SJSA1 (cell line): ENCODE results near the gene CHD9. TPM values are rescaled to one million over a fixed set of nuclear protein-coding genes. Genes with fewer than 3 reads are reported as not detected.
"Not testable (repeated sequence)": the region's sequence is repeated elsewhere in the genome, so short reads cannot be mapped to it uniquely, and the experiment has no call there.

ENCODE experiments used
- DNase-seq, 2 experiments: peaks; one replicate each; pipeline ENCODE4 v3.0.0-alpha.2; 2015 to 2020; ENCODE audit warnings: low spot score in 2 of 2, low read depth in 1 of 2
- H3K27ac ChIP-seq: fragments of 250-450 bp; sonication (Bioruptor Pico); 2 replicates; pipeline ENCODE4 v1.5.1; 2020; ENCODE audit warnings: mild to moderate bottlenecking, moderate library complexity
- H3K27me3 ChIP-seq: fragments of 250-450 bp; sonication (Bioruptor Pico); replicated peaks from 2 replicates; pipeline ENCODE4 v1.5.1; 2020; ENCODE audit warnings: mild to moderate bottlenecking, moderate library complexity
- H3K36me3 ChIP-seq: fragments of 250-450 bp; sonication (Bioruptor Pico); 2 replicates; pipeline ENCODE4 v1.5.1; 2020; ENCODE audit warnings: mild to moderate bottlenecking
- H3K4me1 ChIP-seq: fragments of 250-450 bp; sonication (Bioruptor Pico); replicated peaks from 2 replicates; pipeline ENCODE4 v1.6.1; 2021; ENCODE audit warnings: mild to moderate bottlenecking
- H3K4me3 ChIP-seq: fragments of 250-450 bp; sonication (Bioruptor Pico); 2 replicates; pipeline ENCODE4 v1.5.1; 2020; ENCODE audit warnings: mild to moderate bottlenecking
- H3K9me3 ChIP-seq: fragments of 250-450 bp; sonication (Bioruptor Pico); replicated peaks from 2 replicates; pipeline ENCODE4 v1.5.1; 2020; ENCODE audit warnings: mild to moderate bottlenecking
- total RNA-seq: library from RNA; depleted of rRNA; stranded (reverse); fragments of >200 nt; shearing (Covaris generic); gene quantifications from 2 replicates; pipeline ENCODE4 v1.2.3, GENCODE V29; 2014

CHD9 gene
- total RNA-seq, 1 experiment from 2014 or later = 29.2 TPM

- DNase-seq = no peak
- Histone ChIP-seq H3K27ac (no peak overlapping the region), H3K4me1 (no peaks in the 10 kb centered on the region), H3K9me3 (no peaks in the 10 kb centered on the region), H3K27me3 (no peaks in the 10 kb centered on the region), H3K4me3 (no peak overlapping the region), H3K36me3 (no peaks in the 10 kb centered on the region)
Measured at GRCh38 chr16:53040788-53041187, 14.0 kb upstream of the CHD9 start.

DNA sequence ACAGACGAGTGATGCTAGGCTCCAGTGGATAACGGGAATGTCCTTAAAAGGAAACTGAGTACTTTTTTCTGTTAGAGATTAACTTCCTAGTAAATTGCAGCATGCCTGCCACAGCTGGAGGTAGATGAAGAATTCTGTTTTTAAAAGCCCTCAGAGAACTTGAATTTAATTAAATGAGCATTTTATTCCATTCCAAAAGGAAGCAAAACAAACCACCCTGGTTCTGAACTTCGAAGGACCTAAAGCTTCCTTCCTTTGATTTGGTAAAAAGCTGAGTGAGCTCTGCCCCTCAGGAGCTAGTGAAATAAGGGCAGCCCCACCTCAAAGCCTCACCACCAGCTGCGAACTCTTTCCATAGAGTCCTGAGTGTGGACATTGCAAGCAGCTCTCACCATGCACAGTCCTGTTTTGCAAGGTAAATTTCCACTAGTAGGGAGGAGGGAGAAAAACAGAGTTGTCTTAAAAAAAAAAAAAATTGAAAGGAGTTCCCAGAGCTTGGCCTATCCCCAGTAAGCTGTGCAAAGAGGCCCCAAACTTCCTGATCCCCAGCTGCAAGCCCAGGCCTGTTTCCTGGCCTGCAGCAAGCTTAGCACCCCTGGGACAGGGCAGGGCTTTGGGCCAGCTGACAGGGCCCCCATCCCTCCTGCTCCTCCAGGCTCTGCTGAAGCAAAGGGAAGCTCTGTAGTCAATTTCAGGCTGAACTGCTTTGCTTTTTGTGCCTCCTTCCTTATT lies 13.3 kb upstream of the CHD9 start:
- Histone ChIP-seq H3K36me3 (no peaks in the 10 kb centered on the region), H3K9me3 (no peaks in the 10 kb centered on the region), H3K27me3 (no peaks in the 10 kb centered on the region), H3K4me3 (no peak overlapping the region), H3K27ac (no peak overlapping the region), H3K4me1 (no peaks in the 10 kb centered on the region)
- DNase-seq = no peak

DNA sequence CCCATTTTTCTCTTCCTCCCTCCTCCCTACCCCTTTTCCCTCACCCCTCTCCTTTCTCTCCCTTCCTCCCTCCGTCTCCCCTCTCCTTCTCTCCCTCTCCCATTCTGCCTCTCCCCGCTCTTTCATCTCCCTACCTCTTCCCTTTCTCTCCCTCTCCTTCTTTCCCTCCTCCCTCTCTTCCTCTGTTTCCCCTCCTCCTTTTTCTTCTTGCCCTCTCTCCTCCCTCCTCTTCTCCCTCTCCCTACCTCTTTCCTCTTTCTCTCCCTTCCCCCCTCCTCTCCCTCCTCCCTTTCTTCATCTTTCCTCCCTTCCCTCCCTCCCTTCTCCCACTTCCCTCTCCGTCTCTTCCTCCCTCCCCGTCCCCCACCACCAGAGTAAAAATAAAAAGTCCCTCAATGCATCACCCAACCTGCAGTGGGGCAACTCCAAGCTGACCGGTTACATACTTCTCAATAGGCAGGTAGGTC lies 12.5 kb upstream of the CHD9 start:
- Histone ChIP-seq H3K9me3 (no peaks in the 10 kb centered on the region), H3K4me1 (no peaks in the 10 kb centered on the region), H3K4me3 (no peak overlapping the region), H3K36me3 (no peaks in the 10 kb centered on the region), H3K27ac (no peak overlapping the region), H3K27me3 (no peaks in the 10 kb centered on the region)
- DNase-seq = no peak

GRCh38 chr16:53043428-53043831 lies 11.4 kb upstream of the CHD9 start:
- DNase-seq = no peak
- Histone ChIP-seq H3K4me1 (no peaks in the 10 kb centered on the region), H3K4me3 (no peak overlapping the region), H3K27ac (no peak overlapping the region), H3K36me3 (no peaks in the 10 kb centered on the region), H3K9me3 (no peaks in the 10 kb centered on the region), H3K27me3 (no peaks in the 10 kb centered on the region)

DNA sequence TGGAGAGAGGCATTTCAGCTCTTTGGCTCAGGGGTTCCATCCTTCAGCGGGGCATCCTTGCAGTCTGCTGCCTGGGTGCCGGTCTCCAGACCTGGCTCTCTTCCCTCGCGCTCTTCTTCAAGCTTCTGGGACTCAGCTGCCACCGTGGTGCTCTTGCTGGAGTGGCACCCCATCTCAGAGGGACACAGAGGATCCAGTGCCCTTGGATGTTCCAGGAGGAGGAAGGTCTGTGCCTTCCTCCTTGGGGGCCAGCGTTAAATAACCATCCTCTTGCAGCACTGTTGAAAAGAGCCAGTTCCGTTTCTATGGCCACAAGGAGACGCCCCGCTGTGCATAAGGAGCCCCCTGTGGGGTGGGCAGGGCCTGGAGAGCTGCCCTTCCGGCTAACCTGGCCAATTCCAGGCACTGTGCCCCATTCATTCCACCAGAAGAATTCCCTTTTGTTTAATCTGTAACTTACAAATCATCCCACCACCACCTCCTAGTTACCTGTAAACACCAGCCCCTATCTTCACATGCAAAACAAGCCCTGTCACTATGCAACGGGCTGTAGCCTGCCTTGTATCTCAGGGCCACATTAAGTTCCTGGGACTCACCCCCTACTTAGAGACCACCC lies 10.7 kb upstream of the CHD9 start:
- Histone ChIP-seq H3K4me1 (no peaks in the 10 kb centered on the region), H3K36me3 (no peaks in the 10 kb centered on the region), H3K27me3 (no peaks in the 10 kb centered on the region), H3K27ac (no peak overlapping the region), H3K4me3 (no peak overlapping the region), H3K9me3 (no peaks in the 10 kb centered on the region)
- DNase-seq = no peak

GRCh38 chr16:53045341-53046220 lies 9.2 kb upstream of the CHD9 start:
- H3K9me3 ChIP-seq = no peaks in the 10 kb centered on the region
- H3K27ac ChIP-seq = no peak overlapping the region
- no peaks in the 10 kb centered on the region for H3K27me3 ChIP-seq
- H3K36me3 ChIP-seq = no peaks in the 10 kb centered on the region
- no peak for DNase-seq
- no peaks in the 10 kb centered on the region for H3K4me1 ChIP-seq
- no peak overlapping the region for H3K4me3 ChIP-seq

- H3K4me3 ChIP-seq, H3K27ac ChIP-seq, H3K27me3 ChIP-seq, H3K4me1 ChIP-seq, H3K36me3 ChIP-seq, H3K9me3 ChIP-seq, DNase-seq: not testable (repeated sequence)
Measured at GRCh38 chr16:53047515-53047914, 7.3 kb upstream of the CHD9 start.

DNA sequence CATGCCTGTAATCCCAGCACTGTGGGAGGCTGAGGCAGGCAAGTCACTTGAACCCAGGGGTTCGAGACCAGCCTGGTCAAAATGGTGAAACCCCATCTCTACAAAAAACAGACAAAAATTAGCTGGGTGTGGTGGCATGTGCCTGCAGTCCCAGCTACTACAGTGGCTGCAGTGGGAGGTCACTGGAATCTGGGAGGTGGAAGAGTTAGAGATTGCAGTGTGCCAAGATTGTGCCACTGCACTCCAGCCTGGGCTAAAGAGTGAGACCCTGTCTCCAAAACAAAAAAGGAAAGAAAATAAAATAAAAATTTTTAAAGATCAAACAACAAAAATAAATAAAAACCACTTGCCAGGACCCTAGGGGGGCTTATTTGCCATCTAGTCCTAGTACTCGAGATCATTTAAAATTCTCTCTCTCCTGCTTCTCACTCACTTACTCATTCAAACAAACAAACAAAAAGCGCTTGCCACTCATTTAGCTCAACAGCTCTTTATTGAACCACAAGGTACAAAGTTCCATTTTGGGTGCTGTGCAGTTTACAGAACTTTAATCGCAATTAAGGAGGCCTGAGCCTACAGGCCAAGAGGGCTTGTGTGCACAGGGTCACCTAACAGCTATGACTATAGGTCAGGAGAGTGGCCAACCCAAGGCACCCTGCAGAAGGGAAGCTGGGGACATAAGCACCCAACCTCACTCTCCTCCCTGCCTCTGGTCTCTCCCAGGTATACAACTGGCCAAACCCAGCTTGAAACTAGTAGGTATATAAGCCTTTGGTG lies 6.5 kb upstream of the CHD9 start:
- H3K4me1 ChIP-seq = peaks cover 11% of the 10 kb centered on the region
- H3K36me3 ChIP-seq = no peaks in the 10 kb centered on the region
- H3K27me3 ChIP-seq = no peaks in the 10 kb centered on the region
- no peak for DNase-seq
- H3K9me3 ChIP-seq = no peaks in the 10 kb centered on the region
- no peak overlapping the region for H3K27ac ChIP-seq
- H3K4me3 ChIP-seq = no peak overlapping the region

DNA sequence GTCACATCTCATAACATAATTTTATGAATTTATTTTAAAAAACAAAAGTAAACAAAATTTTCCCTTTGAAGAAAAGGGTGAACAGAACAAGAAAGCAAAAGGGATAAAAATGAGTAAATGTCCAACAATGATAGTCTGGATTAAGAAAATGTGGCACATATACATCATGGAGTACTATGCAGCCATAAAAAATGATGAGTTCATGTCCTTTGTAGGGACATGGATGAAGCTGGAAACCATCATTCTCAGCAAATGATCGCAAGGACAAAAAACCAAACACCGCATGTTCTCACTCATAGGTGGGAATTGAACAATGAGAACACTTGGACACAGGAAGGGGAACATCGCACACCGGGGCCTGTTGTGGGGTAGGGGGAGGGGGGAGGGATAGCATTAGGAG lies 3.5 kb upstream of the CHD9 start:
- H3K4me3 ChIP-seq, DNase-seq, H3K9me3 ChIP-seq, H3K27me3 ChIP-seq, H3K36me3 ChIP-seq, H3K27ac ChIP-seq: not testable (repeated sequence)
- H3K4me1 ChIP-seq = peaks cover 26% of the 10 kb centered on the region

DNA sequence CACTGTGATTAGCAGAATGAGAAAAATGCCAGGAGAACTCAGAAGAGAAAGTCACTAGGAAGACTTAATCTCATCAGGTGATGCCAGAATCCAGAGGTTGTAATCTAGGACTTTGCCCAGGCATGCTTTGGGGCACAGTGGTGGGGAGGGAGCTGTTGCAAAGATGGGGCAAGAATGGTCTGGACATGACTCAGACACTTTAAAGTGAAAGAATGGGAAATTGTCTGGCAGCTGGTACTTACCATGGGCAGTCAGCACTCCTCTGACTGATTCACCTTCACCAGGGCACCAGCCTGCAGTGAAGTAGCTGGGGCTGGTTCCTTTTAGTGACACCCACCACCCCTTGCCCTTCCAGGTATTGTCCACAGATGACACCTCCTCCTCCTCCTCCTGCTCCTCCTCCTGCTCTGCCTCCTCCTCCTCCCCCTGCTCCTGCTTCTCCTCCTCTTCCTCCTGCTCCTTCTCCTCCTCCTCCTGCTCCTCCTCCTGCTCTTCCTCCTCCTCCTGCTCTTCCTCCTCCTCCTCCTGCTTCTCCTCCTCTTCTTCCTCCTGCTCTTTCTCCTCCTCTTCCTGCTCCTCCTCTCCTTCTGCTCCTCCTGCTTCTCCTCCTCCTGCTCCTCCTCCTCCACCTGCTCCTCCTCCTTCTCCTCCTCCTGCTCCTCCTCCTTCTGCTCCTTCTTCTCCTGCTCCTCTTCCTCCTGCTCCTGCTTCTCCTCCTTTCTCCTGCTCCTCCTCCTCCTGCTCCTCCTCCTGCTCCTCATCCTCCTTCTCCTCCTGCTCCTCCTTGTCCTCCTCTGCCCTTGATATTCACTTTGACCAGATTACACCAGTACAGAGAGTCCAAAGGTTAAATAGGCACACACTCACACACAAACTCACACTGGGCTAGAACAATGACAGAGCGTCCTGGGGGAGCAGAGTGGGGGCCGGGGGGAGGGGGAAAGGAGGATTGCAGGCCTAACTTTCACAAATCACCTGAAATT lies 2.0 kb upstream of the CHD9 start, which contains the start of gene CHD9NB:
CHD9NB (minus strand) TSS at position 379 of the 983 bp plus-strand sequence. CDS start 8,739 bp downstream, outside the sequence.
- H3K4me1 ChIP-seq = peaks cover 30% of the 10 kb centered on the region
- H3K27ac ChIP-seq = peak within 1 kb of the TSS; percentile 39; the same call in 1 of the 2 replicates
- peak; percentile 57 to 68 for DNase-seq
- no peaks in the 10 kb centered on the region for H3K27me3 ChIP-seq
- H3K4me3 ChIP-seq = peak within 1 kb of the TSS; percentile 11
- H3K9me3 ChIP-seq = no peaks in the 10 kb centered on the region
- H3K36me3 ChIP-seq = no peaks in the 10 kb centered on the region

- peak overlapping the region; percentile 61 for H3K4me3 ChIP-seq
- no peak for DNase-seq
- H3K36me3 ChIP-seq = no peaks in the 10 kb centered on the region
- H3K27me3 ChIP-seq = no peaks in the 10 kb centered on the region
- peaks cover 30% of the 10 kb centered on the region for H3K4me1 ChIP-seq
- H3K27ac ChIP-seq = peak overlapping the region; percentile 55
- H3K9me3 ChIP-seq = no peaks in the 10 kb centered on the region
Measured at GRCh38 chr16:53053967-53054669, 673 bp upstream of the CHD9 start.
